A549 (cell line): ENCODE measurements around the gene CNTNAP2. TPM values are rescaled to one million over a fixed set of nuclear protein-coding genes. Genes with fewer than 3 reads are reported as not detected.

Source experiments
- ATAC-seq, 2 experiments: fragments of 200-7000 bp in 1 of 2; fragments of >200 bp in 1 of 2; cut with Nextera tagmentation in 1 of 2; cut with Tn5 transposase in 1 of 2; 3 replicates each; pipeline versions ENCODE4 v1.8.0 to v1.9.1; 2018 to 2020; ENCODE audit warnings: mild to moderate bottlenecking in 1 of 2, moderate library complexity in 1 of 2
- CTCF ChIA-PET: fragments of 300-600 bp; sonication (Branson Sonifier 250); formaldehyde crosslinking; extraction: SDS; loops from one replicate; lab custom pipeline; 2021; ENCODE audit warnings: antibody characterized with exemption, inconsistent platforms; lab: Yijun Ruan, JAX
- POLR2A ChIA-PET: fragments of 350-600 bp; formaldehyde crosslinking; extraction: SDS; loops from one replicate; lab custom pipeline; 2021; ENCODE audit warnings: antibody characterized with exemption, inconsistent platforms; lab: Yijun Ruan, JAX
- DNase-seq, 2 experiments: peaks; one replicate each; pipeline versions ENCODE4 v3.0.0 to v3.0.0-alpha.2; 2011 to 2016; ENCODE audit warnings: low read depth in 1 of 2, low spot score in 1 of 2
- FAIRE-seq: peaks from 2 replicates; lab custom pipeline; 2011; peaks lifted over from hg19 to GRCh38; lab: Jason Lieb, UNC
- H3K27ac ChIP-seq, 2 experiments: fragments of >200 bp; sonication (Bioruptor Twin); formaldehyde crosslinking; 3 replicates each; pipeline ENCODE4 v1.5.1; 2016 to 2017
- H3K4me1 ChIP-seq: fragments of >200 bp; sonication (Bioruptor Twin); formaldehyde crosslinking; 3 replicates; pipeline ENCODE4 v1.6.1; 2016
- H3K4me2 ChIP-seq: fragments of >200 bp; sonication (Bioruptor Twin); formaldehyde crosslinking; 3 replicates; pipeline ENCODE4 v1.6.1; 2016
- H3K4me3 ChIP-seq: fragments of >200 bp; sonication (Bioruptor Twin); formaldehyde crosslinking; 3 replicates; pipeline ENCODE4 v1.5.1; 2016
- H3K9me3 ChIP-seq: fragments of >200 bp; sonication (Bioruptor Twin); formaldehyde crosslinking; 3 replicates; pipeline ENCODE4 v1.6.1; 2016
- BHLHE40 ChIP-seq: IDR thresholded peaks from 2 replicates; pipeline ENCODE4 v1.6.1; 2012; ENCODE audit warnings: low read depth, low read length, inconsistent platforms
- CEBPB ChIP-seq, 2 experiments: fragments of >200 bp in 1 of 2; sonication (Bioruptor Twin) in 1 of 2; formaldehyde crosslinking in 1 of 2; IDR thresholded peaks; 2 replicates each; pipeline ENCODE4 v1.6.1; 2012 to 2016
- FOSL2 ChIP-seq, 2 experiments: fragments of 450-650 bp in 1 of 2; fragments of >200 bp in 1 of 2; sonication (Bioruptor Twin) in 1 of 2; formaldehyde crosslinking; IDR thresholded peaks; 2 replicates each; pipeline versions ENCODE4 v1.5.0 to v1.6.1; 2016 to 2020; ENCODE audit warnings: mild to moderate bottlenecking in 1 of 2, moderate library complexity in 1 of 2
- FOXS1 ChIP-seq: fragments of 250-450 bp; sonication (Bioruptor Pico); IDR thresholded peaks from 2 replicates; pipeline ENCODE4 v1.5.0; 2020; ENCODE audit warnings: mild to moderate bottlenecking, moderate library complexity
- HOXB13 ChIP-seq: fragments of 250-450 bp; sonication (Bioruptor Pico); IDR thresholded peaks from 2 replicates; pipeline ENCODE4 v1.5.0; 2020; ENCODE audit warnings: low read depth, mild to moderate bottlenecking, moderate library complexity
- HOXB5 ChIP-seq: fragments of 250-450 bp; sonication (Bioruptor Pico); IDR thresholded peaks from 2 replicates; pipeline ENCODE4 v1.5.0; 2020; ENCODE audit warnings: mild to moderate bottlenecking, moderate library complexity
- JUNB ChIP-seq: fragments of >200 bp; sonication (Bioruptor Twin); formaldehyde crosslinking; IDR thresholded peaks from 2 replicates; pipeline ENCODE4 v1.6.1; 2016
- KDM1A ChIP-seq: fragments of 200-600 bp; sonication (generic); IDR thresholded peaks from 2 replicates; pipeline ENCODE4 v1.6.1; 2016; ENCODE audit warnings: low read depth, mild to moderate bottlenecking
- MAFK ChIP-seq: fragments of 450-650 bp; IDR thresholded peaks from 2 replicates; pipeline ENCODE4 v1.6.1; 2014; ENCODE audit not compliant: partially characterized antibody
- NFE2L2 ChIP-seq: fragments of 150-350 bp; conservative IDR thresholded peaks from 2 replicates; pipeline ENCODE4 v1.6.1; 2014; ENCODE audit warnings: low read length
- NPAS2 ChIP-seq: fragments of 250-450 bp; sonication (Bioruptor Pico); IDR thresholded peaks from 2 replicates; pipeline ENCODE4 v1.8.0; 2022; ENCODE audit warnings: mild to moderate bottlenecking, moderate library complexity, borderline replicate concordance
- NR3C1 ChIP-seq: fragments of >200 bp; sonication (Bioruptor Twin); formaldehyde crosslinking; IDR thresholded peaks from 3 replicates; pipeline ENCODE4 v1.6.1; 2017
- PHF8 ChIP-seq: fragments of 200-600 bp; sonication (generic); IDR thresholded peaks from 2 replicates; pipeline ENCODE4 v1.6.1; 2016; ENCODE audit warnings: low read depth, mild to moderate bottlenecking, antibody characterized with exemption, moderate library complexity, borderline replicate concordance
- POLR2A ChIP-seq: IDR thresholded peaks from 2 replicates; pipeline ENCODE4 v1.6.1; 2012; ENCODE audit warnings: mild to moderate bottlenecking, low read length
- RCOR1 ChIP-seq: fragments of 150-350 bp; IDR thresholded peaks from 2 replicates; pipeline ENCODE4 v1.6.1; 2014; ENCODE audit warnings: antibody characterized with exemption, low read length, low read depth
- RNF2 ChIP-seq: fragments of 200-600 bp; sonication (generic); IDR thresholded peaks from 2 replicates; pipeline ENCODE4 v1.6.1; 2016; ENCODE audit warnings: low read depth, mild to moderate bottlenecking, antibody characterized with exemption, moderate library complexity, borderline replicate concordance
- SMC3 ChIP-seq: fragments of >200 bp; sonication (Bioruptor Twin); formaldehyde crosslinking; IDR thresholded peaks from 3 replicates; pipeline ENCODE4 v1.6.1; 2018; ENCODE audit warnings: inconsistent platforms
- SREBF2 ChIP-seq: fragments of 450-650 bp; IDR thresholded peaks from 2 replicates; pipeline ENCODE4 v1.6.1; 2014; ENCODE audit warnings: mild to moderate bottlenecking, moderate library complexity
- TP53 ChIP-seq: fragments of 250-450 bp; sonication (Bioruptor Pico); IDR thresholded peaks from 2 replicates; pipeline ENCODE4 v1.5.0; 2021; ENCODE audit warnings: mild to moderate bottlenecking, moderate library complexity
- ZFP36 ChIP-seq: fragments of 450-650 bp; IDR thresholded peaks from 2 replicates; pipeline ENCODE4 v1.6.1; 2014; ENCODE audit warnings: borderline replicate concordance; ENCODE audit not compliant: partially characterized antibody
- WGBS: methylation state at CpG from one replicate; pipeline ENCODE4 v1.1.6; 2017; ENCODE audit errors: missing lambda C conversion rate; 5-methylcytosine and 5-hydroxymethylcytosine counted together
- polyA plus RNA-seq, 4 experiments: library from polyadenylated mRNA; depleted of rRNA in 3 of 4; stranded (reverse); fragments of >200 nt; fragmentation: RNase III in 1 of 4; extraction: RNeasy Plus Mini Kit Qiagen cat#74134 plus additional on column Dnase treatment in 1 of 4; gene quantifications; 2 replicates in 3 of 4; 3 replicates in 1 of 4; pipeline ENCODE4 v1.2.3, GENCODE V29; 2011 to 2017
- TF ChIP-seq, protein P1 (sequence below): fragments of >200 bp; sonication (Bioruptor Twin); formaldehyde crosslinking; IDR thresholded peaks from 3 replicates; pipeline ENCODE4 v1.5.1; 2016
- TF ChIP-seq, protein P2 (sequence below): IDR thresholded peaks from 2 replicates; pipeline ENCODE4 v1.6.1; 2012
- TF ChIP-seq, protein P3 (sequence below): fragments of 250-450 bp; sonication (Bioruptor Pico); IDR thresholded peaks from 2 replicates; pipeline ENCODE4 v1.5.0; 2020; ENCODE audit warnings: low read depth, mild to moderate bottlenecking, moderate library complexity
- TF ChIP-seq, protein P4 (sequence below): IDR thresholded peaks from 2 replicates; pipeline ENCODE4 v1.6.1; 2012; ENCODE audit warnings: low read depth, borderline replicate concordance

Gene CNTNAP2
- polyA plus RNA-seq, 2 of the 4 experiments (the other 2 are of a cell fraction) = 0.05 to 0.13 TPM

DNA sequence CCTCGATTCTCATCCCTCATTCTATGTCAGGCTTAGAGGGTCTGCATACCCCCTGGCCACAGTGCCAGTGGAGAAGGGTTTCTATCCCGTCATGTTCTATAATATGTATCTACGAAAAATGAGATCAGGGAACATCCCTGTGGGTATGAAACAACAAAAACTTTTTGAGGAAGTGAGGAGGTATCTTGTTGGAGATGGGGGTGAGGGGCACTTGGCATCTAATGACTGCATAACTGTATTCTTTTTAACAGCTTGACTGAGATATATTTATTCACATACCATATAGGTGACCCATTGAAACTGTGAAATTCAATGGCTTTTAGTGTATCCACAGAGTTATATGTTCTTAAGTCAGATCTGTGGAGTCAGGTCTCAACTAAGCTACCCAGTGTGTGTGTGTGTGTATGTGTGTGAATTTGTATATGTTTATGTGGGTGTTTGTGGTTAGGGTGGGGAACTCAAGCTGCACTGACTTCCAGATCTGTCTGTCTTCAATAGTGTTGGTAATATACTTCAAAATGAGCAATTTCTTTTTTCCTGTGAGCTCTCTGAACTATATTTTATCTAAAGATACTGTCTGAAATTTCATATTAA lies 528.9 kb downstream of the CNTNAP2 start:
- CTCF ChIA-PET = no interaction called here
- DNase-seq (no peak), ATAC-seq (no peak), FAIRE-seq (no peak)
- Histone ChIP-seq H3K9me3 (0 out of 3 replicates have a peak, but pooled peaks cover 4% of the 10 kb centered on the region), H3K4me3 (no peak overlapping the region), H3K27ac (no peak overlapping the region), H3K4me1 (no peaks in the 10 kb centered on the region), H3K4me2 (no peak overlapping the region)
- POLR2A ChIA-PET = no interaction called here
- TF ChIP-seq NPAS2 (CRISPR knock-in tag) = no peak
- no peak for TF ChIP-seq ZFP36
- TF ChIP-seq SREBF2 = no peak
- TF ChIP-seq FOXS1 = no peak
- no peak for TF ChIP-seq POLR2A
- no peak for TF ChIP-seq RCOR1
- TF ChIP-seq FOSL2 (IDR thresholded peaks at IDR 0.05) = no peak
- no peak for TF ChIP-seq FOSL2 (CRISPR knock-in tag; IDR thresholded peaks at IDR 0.05)
- no peak for TF ChIP-seq MAFK
- TF ChIP-seq NFE2L2 = no peak
- TF ChIP-seq NR3C1 = no peak
- TF ChIP-seq, protein P1, sequence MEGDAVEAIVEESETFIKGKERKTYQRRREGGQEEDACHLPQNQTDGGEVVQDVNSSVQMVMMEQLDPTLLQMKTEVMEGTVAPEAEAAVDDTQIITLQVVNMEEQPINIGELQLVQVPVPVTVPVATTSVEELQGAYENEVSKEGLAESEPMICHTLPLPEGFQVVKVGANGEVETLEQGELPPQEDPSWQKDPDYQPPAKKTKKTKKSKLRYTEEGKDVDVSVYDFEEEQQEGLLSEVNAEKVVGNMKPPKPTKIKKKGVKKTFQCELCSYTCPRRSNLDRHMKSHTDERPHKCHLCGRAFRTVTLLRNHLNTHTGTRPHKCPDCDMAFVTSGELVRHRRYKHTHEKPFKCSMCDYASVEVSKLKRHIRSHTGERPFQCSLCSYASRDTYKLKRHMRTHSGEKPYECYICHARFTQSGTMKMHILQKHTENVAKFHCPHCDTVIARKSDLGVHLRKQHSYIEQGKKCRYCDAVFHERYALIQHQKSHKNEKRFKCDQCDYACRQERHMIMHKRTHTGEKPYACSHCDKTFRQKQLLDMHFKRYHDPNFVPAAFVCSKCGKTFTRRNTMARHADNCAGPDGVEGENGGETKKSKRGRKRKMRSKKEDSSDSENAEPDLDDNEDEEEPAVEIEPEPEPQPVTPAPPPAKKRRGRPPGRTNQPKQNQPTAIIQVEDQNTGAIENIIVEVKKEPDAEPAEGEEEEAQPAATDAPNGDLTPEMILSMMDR = no peak
- TF ChIP-seq TP53 (CRISPR knock-in tag) = no peak
- TF ChIP-seq HOXB5 (CRISPR knock-in tag) = no peak
- no peak for TF ChIP-seq CEBPB (IDR thresholded peaks at IDR 0.05)
- TF ChIP-seq HOXB13 (CRISPR knock-in tag) = no peak
- TF ChIP-seq RNF2 = no peak
- TF ChIP-seq, protein P2, sequence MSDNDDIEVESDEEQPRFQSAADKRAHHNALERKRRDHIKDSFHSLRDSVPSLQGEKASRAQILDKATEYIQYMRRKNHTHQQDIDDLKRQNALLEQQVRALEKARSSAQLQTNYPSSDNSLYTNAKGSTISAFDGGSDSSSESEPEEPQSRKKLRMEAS = no peak
- WGBS = 11% methylated on average over 3 of the region's 3 CpGs

DNA sequence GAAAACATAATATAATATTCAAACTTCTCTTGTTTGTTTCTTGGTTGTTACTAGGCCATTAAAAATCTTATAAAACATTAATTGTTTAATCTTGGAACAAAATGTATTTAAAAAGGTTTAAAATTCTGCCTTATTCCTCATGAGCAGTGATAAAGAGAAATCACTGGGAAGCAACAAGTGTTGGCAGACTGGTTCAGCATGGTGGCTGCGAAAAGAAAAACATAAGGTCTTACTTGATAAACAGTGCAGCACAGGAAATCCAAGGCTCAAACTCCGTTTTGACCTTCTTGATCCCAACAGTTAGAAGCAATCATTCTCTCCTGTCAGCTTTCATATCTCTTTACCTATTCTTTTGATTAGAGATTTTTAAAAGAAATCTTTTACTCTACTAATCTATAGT lies 530.8 kb downstream of the CNTNAP2 start:
- 4% methylated on average over 2 of the region's 2 CpGs for WGBS
- Histone ChIP-seq H3K4me1 (no peaks in the 10 kb centered on the region), H3K9me3 (0 out of 3 replicates have a peak, but pooled peaks cover 4% of the 10 kb centered on the region), H3K4me2 (no peak overlapping the region), H3K4me3 (no peak overlapping the region), H3K27ac (no peak overlapping the region)
- no peak for DNase-seq
- ChIA-PET POLR2A (no interaction called here), CTCF (no interaction called here)
- no peak for ATAC-seq
- FAIRE-seq = no peak
- TF ChIP-seq TP53 (CRISPR knock-in tag) (no peak), BHLHE40 (no peak)

DNA sequence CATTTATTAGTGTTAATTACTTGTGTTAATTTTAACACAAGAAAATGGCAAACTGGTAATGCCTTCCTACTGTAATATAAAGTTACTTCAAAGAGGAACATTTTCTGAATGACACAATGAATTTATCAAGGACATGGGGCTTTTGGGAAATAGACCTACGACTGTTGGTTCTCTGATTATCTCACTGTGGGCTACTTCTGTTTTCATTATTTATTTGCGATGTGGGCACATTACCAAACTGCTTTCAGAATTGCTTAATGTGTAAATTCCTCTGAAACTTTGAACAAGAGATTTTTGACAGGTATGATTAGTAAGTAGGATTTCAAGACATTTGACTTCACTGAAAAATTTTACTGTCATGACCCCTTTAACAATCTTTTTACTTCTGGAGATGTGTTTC lies 535.6 kb downstream of the CNTNAP2 start:
- WGBS = 1% methylated on average over 2 of the region's 2 CpGs
- TF ChIP-seq HOXB5 (CRISPR knock-in tag) (no peak), NR3C1 (no peak), PHF8 (no peak), FOXS1 (no peak), SMC3 (no peak), KDM1A (no peak), JUNB (no peak)
- TF ChIP-seq, protein P3, sequence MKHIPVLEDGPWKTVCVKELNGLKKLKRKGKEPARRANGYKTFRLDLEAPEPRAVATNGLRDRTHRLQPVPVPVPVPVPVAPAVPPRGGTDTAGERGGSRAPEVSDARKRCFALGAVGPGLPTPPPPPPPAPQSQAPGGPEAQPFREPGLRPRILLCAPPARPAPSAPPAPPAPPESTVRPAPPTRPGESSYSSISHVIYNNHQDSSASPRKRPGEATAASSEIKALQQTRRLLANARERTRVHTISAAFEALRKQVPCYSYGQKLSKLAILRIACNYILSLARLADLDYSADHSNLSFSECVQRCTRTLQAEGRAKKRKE = no peak
- TF ChIP-seq, protein P4, sequence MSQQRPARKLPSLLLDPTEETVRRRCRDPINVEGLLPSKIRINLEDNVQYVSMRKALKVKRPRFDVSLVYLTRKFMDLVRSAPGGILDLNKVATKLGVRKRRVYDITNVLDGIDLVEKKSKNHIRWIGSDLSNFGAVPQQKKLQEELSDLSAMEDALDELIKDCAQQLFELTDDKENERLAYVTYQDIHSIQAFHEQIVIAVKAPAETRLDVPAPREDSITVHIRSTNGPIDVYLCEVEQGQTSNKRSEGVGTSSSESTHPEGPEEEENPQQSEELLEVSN = no peak
- Histone ChIP-seq H3K4me3 (no peak overlapping the region), H3K4me1 (no peaks in the 10 kb centered on the region), H3K4me2 (no peak overlapping the region), H3K9me3 (0 out of 3 replicates have a peak, but pooled peaks cover 4% of the 10 kb centered on the region), H3K27ac (no peak overlapping the region)
- ATAC-seq = no peak
- no peak for FAIRE-seq
- CTCF ChIA-PET = no interaction called here
- POLR2A ChIA-PET = no interaction called here
- no peak for DNase-seq
